Sigmoid colon (tissue), 4 donors: ENCODE data around the gene CALML4.

Experiments
- CTCF ChIP-seq, 4 experiments: fragments of 450-650 bp in 3 of 4; fragments of 200-600 bp in 1 of 4; IDR thresholded peaks; one replicate each; pipeline ENCODE4 v1.5.1; 2016 to 2019; ENCODE audit warnings: antibody characterized with exemption in 4 of 4, mild to moderate bottlenecking in 3 of 4, moderate library complexity in 2 of 4
- EP300 ChIP-seq, 4 donors: sonication (generic); formaldehyde crosslinking; IDR thresholded peaks; one replicate each; pipeline ENCODE4 v1.6.1; 2017; ENCODE audit warnings: antibody characterized with exemption in 4 of 4

GRCh38 chr15:68213991-68214837 is 9.1 kb upstream of the CALML4 start:
- no peak for TF ChIP-seq CTCF (IDR thresholded peaks at IDR 0.05)
- no peak for TF ChIP-seq EP300 (IDR thresholded peaks at IDR 0.05)
